GM19468 (cell line): ENCODE measurements around the gene FMNL3.
"Not testable (repeated sequence)": the region's sequence is repeated elsewhere in the genome, so short reads cannot be mapped to it uniquely, and the experiment has no call there.

ENCODE experiments used
- ATAC-seq: cut with Tn5 transposase; IDR thresholded peaks from one replicate; pipeline ENCODE4 v1.9.1; 2021; ENCODE audit warnings: mild to moderate bottlenecking, moderate library complexity, moderate number of reproducible peaks; ENCODE audit not compliant: unreplicated experiment; ENCODE audit errors: extremely low read depth

Gene FMNL3

GRCh38 chr12:49720214-49720613, 13.0 kb upstream of the FMNL3 start:
- ATAC-seq = no peak

- not testable (repeated sequence) for ATAC-seq
These were observed 10.6 kb upstream of the FMNL3 start for GRCh38 chr12:49717800-49718199.

GRCh38 chr12:49716553-49716952, 9.3 kb upstream of the FMNL3 start:
- peak; percentile 68 for ATAC-seq

- ATAC-seq = not testable (repeated sequence)
These were observed 6.7 kb upstream of the FMNL3 start for GRCh38 chr12:49713952-49714351.

- no peak for ATAC-seq
These were observed 1.6 kb upstream of the FMNL3 start for GRCh38 chr12:49708851-49709250.

- ATAC-seq = no peak
These were observed 575 bp upstream of the FMNL3 start for GRCh38 chr12:49707812-49708147.

DNA sequence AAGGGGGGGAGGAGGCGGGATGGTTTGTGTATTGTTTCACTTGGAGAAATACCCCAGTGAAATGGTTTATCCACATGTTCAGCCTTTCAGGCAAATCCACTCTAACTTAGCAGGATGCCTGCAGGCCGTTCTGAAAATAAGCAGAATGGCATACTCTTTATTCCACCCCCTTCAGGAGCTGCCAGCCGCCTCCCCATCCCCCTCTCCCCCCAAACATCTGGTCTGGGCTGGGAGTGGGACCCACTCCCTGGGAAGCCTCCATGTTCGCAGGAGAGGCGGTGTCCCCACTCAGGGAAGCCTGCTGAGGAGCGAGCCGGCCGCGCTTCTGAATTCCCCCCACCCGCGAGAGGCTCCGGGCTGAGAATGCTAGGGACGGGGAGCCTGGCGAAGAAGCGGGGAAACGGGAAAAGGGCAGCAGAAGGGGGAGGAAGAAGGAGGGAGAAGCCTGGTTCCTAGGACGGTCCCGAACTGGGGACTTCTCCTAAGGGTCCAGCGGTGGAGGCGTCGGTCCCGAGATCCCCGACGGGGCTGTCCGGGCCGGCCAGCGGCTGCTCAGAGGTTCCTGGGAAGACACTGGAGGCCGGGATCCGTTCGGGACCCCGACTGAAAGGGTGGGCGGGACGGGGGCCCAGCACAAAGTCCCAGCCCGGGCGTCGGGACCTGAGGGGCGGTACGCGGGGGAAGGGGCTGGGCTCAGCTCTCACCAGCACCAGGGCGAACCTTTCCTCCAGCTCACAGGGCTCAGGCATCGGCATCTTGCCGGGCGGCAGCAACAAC, 666 bp downstream of the FMNL3 start:
- no peak for ATAC-seq

DNA sequence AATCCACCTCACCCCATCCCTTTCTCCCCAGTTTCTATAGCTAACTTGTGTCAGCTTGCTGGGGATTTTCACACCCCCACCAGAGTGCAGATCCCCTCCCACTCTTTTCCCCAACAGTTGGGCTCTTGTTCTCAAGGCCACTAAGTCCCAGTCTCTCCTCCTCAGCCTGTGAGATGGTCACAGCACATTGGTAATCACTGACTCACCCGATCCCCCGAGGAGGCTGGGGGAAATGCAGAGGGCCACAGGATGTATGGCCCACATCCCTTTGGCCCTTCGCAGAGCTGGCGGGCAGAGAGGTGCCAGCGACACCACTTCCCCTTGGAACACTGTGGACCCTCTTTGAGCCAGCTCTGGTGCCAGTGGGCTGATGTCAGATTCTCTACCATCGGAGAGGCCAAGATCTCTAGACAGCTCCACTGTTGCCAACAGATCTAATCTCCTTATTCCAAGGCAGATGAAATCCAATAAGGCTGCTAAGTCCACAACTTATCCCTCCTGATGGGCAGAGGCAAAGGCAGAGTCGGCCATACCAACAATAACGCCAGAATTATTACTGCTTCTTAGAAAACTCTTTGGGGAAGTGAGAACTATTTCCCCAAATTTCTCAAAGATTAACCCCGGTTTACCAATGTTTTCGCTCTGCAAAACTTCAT, 1.6 kb downstream of the FMNL3 start:
- ATAC-seq = no peak

DNA sequence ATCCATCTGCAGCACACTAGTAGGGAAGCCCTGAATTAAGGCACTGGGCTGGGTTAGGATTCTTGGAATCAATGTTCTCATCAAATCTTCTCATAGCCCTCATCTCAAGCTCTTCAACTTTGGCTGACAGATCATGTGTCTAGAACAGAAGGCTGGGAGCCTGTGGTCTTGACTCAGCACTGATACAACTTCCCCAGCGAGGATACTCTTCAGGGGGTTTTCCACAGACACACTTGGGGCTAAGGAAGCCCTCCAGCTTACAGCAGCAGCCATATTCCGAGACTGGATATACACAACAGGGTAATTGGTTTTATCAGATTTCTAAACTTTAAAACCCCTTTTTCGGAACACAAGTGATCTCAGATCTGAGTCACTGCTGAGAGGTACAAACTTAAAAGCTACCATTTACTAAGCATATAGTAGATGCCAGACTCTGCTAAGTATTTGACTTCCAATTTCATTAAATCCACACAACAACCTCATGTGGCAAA, 3.5 kb downstream of the FMNL3 start:
- ATAC-seq = no peak

DNA sequence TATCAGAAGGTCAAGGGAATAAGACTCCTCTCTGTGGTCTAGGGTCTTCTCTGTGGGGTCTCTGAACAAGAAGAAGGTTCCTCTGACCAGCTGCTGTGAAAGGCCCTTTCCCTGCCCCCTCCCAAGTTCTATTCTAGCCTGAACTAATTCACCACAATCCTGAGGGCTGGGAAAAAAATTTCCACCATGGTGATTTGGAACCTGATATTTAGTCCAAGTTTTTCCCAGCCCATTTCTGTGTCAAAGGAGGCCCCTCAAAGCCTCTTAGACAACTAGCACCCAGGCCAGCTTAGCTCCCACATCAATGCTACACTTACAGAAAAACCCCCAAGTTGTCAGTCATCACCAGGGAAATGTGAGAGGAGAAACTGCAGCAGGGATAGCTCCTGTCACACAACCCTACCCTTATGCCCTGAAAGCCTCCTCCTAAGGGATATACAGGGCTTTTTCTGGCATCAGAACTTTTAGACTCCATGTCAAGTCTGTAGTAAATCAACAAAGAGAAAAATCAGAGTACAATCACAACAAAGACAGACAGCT, 4.5 kb downstream of the FMNL3 start:
- ATAC-seq = no peak

GRCh38 chr12:49702009-49702408, 5.2 kb downstream of the FMNL3 start:
- ATAC-seq = no peak

GRCh38 chr12:49698619-49699545, 8.3 kb downstream of the FMNL3 start:
- peak; percentile 59 for ATAC-seq

GRCh38 chr12:49697808-49698207, 9.4 kb downstream of the FMNL3 start:
- ATAC-seq = no peak

DNA sequence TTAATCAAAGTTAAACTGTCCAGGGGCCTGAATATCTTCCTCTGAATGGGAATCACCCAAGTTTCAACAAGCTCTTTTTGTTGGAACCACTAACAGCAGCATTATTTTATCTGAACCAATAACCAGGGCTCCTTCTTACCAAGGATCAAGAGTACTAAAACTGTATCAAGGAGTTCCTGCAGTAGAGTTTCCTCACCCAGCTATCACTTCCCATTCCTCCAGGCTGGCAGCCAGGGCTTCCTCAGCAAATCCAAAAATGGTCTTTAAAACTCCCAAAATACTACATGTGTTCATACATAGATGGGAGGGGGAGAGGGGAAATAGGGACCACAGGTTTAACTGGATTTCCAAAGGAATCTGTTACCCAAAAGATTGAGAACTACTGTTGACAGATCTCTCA, 10.5 kb downstream of the FMNL3 start:
- no peak for ATAC-seq

DNA sequence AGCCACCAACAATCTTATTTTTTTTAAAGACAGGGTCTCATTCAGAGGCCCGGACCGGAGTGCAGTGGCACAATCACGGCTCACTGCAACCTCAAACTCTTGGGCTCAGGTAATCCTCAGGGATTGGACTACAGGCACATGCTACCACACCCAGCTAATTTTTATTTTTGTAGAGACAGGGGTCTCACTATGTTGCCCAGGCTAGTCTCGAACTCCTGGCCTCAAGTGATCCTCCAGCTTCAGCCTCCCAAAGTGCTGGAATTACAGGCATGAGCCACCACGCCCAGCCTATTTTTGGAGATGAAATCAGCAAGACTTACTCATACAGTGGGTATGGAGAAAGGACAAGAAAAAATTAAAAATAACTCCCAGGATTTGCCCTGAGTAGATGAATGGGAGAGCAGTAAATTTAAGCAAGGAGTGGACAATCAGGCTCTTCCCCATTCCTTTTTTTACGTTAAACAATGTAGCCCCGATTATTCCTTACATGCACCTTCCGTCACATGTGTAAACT, 13.2 kb downstream of the FMNL3 start:
- no peak for ATAC-seq

DNA sequence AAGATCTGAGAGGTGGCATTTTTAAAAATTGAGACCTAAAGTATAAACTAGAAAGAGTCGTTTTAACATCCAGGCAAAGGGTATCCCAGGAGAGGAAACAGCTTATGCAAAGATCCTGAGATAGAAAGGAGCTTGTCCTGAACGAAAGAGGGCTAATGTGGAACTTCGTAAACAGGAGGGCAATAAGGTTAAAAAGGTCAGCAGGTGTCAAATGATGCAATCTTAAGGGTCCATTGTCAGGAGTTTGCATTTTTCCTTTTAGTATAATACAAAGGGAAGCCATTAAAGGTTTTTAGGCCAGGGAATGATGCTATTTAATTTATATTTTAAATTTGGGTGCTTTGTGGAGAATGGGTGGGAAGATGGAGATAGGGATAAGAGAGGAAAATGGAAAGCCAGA, 14.4 kb downstream of the FMNL3 start:
- ATAC-seq = no peak

GRCh38 chr12:49689785-49690184, 17.4 kb downstream of the FMNL3 start:
- ATAC-seq = no peak

- no peak for ATAC-seq
These were observed 18.0 kb downstream of the FMNL3 start for GRCh38 chr12:49689237-49689636.

DNA sequence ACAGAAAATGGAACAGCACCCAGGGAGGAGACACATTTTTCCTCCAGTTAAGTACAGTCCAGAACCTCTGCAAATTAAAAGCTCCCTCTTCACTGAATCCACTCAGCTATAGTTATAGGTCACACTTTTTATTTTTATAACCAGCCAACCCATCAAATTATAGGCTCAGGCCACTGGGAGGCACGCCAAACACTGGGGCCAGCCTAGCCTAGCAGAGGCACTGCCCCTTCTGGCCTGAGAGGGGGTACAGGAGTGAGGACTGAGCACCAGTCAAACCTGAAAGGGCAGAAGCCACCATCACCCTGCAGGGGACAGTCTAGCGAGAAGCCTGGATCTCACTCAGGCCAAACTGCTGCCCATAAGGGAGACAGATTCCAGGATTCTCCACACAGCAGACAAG, 19.3 kb downstream of the FMNL3 start:
- no peak for ATAC-seq

- no peak for ATAC-seq
These were observed 22.8 kb downstream of the FMNL3 start for GRCh38 chr12:49684310-49684854.
